GM18861 (cell line): ENCODE measurements around the gene SLC35F2.
"Not testable (repeated sequence)": the region's sequence is repeated elsewhere in the genome, so short reads cannot be mapped to it uniquely, and the experiment has no call there.

Source experiments
- ATAC-seq: cut with Tn5 transposase; IDR thresholded peaks from one replicate; pipeline ENCODE4 v1.9.1; 2021; ENCODE audit not compliant: unreplicated experiment

The SLC35F2 gene

GRCh38 chr11:107791343-107792048 lies 67.1 kb downstream of the SLC35F2 start:
- ATAC-seq, result no peak

GRCh38 chr11:107789767-107790166 lies 68.8 kb downstream of the SLC35F2 start:
- ATAC-seq, result no peak

- ATAC-seq, result no peak
Observed at GRCh38 chr11:107787733-107788132, 70.9 kb downstream of the SLC35F2 start.

DNA sequence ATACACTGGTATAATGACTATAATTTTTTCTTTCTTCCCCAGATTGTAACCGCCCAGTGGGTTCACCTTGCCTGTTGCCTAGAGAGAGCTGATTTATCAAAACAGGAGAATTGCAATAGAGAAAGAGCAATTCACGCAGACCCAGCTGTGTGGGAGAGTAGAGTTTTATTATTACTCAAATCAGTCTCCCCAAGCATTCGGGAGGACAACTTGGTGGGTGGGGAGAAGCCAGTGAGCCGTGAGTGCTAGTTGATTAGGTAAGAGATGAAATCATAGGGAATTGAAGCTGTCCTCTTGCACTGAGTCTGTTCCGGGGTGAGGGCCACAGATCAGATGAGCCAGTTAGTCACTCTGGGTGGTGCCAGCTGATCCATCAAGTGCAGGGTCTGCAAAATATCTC lies 73.2 kb downstream of the SLC35F2 start:
- ATAC-seq, result no peak

- ATAC-seq, result no peak
Observed at GRCh38 chr11:107783121-107783520, 75.5 kb downstream of the SLC35F2 start.

- no peak for ATAC-seq
Observed at GRCh38 chr11:107780775-107781174, 77.8 kb downstream of the SLC35F2 start.

DNA sequence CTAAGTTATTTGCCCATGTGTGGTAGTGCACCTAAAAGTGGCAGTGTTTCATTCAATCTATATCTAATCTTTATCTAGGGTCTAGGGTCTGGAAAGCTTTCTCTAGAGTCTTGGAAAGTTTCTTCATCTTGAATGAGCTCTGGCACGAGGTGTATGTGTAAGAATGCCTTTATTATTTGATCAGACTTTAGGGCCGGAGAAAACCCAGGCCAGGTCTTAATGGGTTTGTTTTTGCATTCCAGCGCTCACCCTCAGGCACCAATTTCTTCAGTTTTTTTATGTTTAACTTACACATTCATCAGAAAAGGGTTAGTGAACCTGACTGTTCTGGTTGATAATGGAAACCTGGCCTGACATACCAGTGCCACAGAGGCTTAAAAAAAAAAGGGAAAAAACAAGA lies 78.5 kb downstream of the SLC35F2 start:
- no peak for ATAC-seq

- ATAC-seq, result no peak
Observed at GRCh38 chr11:107778839-107779517, 79.6 kb downstream of the SLC35F2 start.

DNA sequence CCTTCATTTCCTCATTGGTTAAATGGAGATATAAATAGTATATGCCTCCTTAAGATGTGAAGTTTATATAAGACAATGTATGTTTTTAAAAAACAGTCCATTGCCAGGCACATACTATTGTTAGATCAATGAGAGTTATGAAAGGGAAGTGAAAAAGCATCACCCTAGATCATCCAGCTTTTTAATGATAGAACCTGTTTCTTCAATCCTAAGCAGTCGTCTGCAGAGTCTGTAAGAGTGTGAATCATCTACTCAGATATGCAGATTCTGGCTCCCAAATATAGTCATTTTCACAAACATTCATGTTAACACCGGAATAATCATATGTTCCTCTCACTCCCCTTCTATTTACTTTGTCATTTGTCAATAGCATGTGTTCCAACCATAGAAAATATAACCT lies 81.5 kb downstream of the SLC35F2 start:
- ATAC-seq, result peak; percentile 74

DNA sequence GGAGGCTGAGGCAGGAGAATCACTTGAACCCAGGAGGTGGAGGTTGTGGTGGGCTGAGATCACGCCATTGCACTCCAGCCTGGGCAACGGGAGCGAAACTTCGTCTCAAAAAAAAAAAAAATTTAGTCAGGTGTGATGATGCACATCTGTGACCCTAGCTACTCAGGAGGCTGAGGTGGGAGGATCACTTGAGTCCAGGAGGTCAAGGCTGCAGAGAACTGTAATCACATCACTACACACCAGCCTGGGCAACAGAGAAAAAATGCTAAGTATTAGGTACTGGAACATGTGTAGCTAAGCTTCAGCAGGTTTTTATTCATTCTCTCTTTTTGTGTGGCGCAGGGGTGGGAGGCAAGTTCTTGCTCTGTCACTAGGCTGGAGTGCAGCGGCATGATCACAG lies 82.5 kb downstream of the SLC35F2 start:
- ATAC-seq, result no peak

- no peak for ATAC-seq
Observed at GRCh38 chr11:107770551-107770951, 88.0 kb downstream of the SLC35F2 start.

DNA sequence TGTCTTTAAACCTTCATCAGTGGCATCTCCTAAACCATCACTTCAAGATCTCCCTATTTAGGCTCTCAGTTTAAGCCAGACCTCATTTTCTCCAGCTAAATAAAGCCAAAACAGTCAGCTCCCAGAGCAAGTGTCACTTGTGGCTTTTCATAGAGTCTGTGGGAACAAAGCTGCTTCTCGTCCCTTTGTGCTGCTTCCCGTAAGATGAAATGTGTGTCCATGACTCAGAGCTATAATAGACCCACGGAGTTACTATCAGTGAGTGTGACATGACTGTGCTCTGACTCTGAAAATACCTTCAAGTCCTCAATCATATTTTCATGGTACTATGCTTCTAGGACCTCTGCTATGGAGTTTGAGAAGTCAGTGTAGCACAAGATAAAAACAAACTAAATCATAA lies 89.4 kb downstream of the SLC35F2 start:
- no peak for ATAC-seq

- not testable (repeated sequence) for ATAC-seq
Observed at GRCh38 chr11:107758719-107759355, 99.8 kb downstream of the SLC35F2 start.

DNA sequence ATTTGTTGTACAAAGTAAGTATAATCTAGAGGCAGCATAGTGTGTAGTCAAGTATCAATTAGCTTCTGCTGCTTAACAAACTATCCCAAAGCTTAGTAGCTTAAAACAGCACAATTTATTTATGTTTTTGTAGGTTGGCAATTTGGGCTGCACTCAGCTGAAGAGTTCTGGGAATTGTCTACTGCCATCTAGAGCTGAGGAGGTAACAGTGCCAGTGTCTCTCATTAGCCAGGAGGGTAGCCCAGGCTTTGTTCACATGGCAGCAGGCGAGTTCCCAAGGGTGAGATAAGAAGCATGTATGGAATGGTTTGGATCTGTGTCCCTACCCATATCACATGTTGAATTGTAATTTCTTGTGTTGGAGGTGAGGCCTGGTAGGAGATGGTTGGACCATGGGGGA lies 100.9 kb downstream of the SLC35F2 start:
- no peak for ATAC-seq

GRCh38 chr11:107756553-107756952 lies 102.0 kb downstream of the SLC35F2 start:
- ATAC-seq, result no peak

GRCh38 chr11:107752949-107753822 lies 105.4 kb downstream of the SLC35F2 start:
- no peak for ATAC-seq

GRCh38 chr11:107752508-107752907 lies 106.1 kb downstream of the SLC35F2 start:
- no peak for ATAC-seq

- no peak for ATAC-seq
Observed at GRCh38 chr11:107751082-107751481, 107.5 kb downstream of the SLC35F2 start.

DNA sequence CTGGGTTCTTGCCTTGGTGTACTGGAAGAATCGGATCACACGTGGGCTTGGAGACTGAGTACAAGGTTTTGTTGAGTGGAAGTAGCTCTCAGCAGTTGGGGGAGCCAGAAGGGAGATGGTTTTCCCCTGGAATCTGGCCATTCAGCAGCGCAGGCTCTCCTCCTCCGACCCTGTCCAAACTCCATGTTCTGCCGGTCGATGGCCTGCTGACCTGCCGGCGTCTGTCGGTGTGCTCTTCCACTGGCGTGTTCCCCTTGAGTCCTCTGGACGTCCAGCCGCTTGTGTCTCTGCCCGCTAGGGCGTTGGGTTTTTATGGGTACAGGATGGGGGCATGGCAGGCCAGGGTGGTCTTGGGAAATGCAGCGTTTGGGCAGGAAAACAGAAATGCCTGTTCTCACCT lies 108.3 kb downstream of the SLC35F2 start:
- no peak for ATAC-seq

DNA sequence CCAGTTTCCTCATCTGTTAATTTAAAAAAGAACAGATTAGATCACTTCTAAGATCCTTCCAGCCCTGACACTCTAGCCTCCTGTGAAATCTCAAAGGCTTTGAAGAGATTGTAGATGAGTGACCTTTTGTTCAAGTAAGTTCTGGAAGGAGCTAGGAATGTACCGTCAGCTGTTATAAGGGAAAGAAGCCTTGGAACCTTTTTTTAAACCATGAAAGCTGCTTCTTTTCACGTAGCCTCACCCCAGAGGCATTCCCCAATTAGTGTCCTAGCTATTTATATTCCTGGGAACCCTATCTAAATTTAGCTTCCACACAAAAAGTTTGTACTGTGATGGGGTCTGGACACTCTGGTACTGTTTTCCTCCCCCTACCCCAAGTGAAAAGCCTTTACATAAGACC lies 111.0 kb downstream of the SLC35F2 start:
- ATAC-seq, result no peak

DNA sequence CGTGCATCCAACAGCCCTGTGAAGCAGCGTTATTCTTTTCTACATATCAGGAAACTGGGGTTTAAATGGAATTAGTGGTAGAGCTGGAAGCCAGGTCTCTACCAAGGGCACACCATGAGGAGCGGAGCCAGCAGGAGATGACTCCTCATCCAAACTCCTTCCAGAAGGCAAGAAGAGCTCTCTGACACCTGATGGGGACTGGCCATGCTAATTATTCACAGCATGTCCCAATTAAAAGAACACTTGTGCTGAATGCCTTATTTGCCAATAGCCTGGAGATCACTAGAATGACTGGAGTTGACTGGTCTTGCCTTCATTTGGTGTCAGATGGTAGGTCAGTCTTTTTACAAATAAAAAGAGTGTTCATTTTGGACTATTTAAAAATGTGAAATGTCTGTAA lies 113.9 kb downstream of the SLC35F2 start:
- no peak for ATAC-seq
